ENCODE results near the gene KDM4D. TPM values are rescaled to one million over a fixed set of nuclear protein-coding genes. Genes with fewer than 3 reads are reported as not detected.

The KDM4D gene
- total RNA-seq, 1 experiment from 2014 or later = 2.4 TPM

DNA sequence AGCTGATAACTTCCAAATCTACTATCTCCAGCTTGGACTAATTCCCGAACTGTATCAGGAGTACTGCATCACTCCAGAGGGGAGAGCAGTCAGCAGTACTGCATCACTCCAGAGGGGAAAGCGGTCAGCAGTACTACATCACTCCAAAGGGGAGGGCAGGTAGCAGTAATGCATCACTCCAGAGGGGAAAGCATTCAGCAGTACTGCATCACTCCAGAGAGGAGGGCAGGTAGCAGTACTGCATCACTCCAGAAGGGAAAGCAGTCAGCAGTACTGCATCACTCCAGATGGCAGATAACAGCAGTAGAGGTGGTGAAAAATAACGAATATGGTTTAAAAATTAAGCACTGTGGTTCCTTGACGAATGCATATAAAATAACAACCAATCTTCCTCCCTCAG is 8.6 kb upstream of the KDM4D start:
- Mint-ChIP-seq H3K9me3 (no peaks in the 10 kb centered on the region), H3K4me3 (no peak overlapping the region), H3K4me1 (no peaks in the 10 kb centered on the region), H3K36me3 (peaks cover 66% of the 10 kb centered on the region), H3K27me3 (ENCODE audit: low read depth) (no peaks in the 10 kb centered on the region), H3K27ac (no peak overlapping the region)
- ATAC-seq (peak; percentile 71), DNase-seq (ENCODE audit: low spot score) (no peak)
- TF ChIP-seq TCF7 (CRISPR knock-in tag; IDR thresholded peaks at IDR 0.05; ENCODE audit: low read depth) = no peak
- no peak for TF ChIP-seq ZNF138 (CRISPR knock-in tag; conservative IDR thresholded peaks at IDR 0.05)
- TF ChIP-seq ATF2 (CRISPR knock-in tag; IDR thresholded peaks at IDR 0.05; ENCODE audit: borderline replicate concordance, low read depth) = no peak
- TF ChIP-seq ZNF416 (CRISPR knock-in tag; IDR thresholded peaks at IDR 0.05) = no peak
- TF ChIP-seq, protein P1, sequence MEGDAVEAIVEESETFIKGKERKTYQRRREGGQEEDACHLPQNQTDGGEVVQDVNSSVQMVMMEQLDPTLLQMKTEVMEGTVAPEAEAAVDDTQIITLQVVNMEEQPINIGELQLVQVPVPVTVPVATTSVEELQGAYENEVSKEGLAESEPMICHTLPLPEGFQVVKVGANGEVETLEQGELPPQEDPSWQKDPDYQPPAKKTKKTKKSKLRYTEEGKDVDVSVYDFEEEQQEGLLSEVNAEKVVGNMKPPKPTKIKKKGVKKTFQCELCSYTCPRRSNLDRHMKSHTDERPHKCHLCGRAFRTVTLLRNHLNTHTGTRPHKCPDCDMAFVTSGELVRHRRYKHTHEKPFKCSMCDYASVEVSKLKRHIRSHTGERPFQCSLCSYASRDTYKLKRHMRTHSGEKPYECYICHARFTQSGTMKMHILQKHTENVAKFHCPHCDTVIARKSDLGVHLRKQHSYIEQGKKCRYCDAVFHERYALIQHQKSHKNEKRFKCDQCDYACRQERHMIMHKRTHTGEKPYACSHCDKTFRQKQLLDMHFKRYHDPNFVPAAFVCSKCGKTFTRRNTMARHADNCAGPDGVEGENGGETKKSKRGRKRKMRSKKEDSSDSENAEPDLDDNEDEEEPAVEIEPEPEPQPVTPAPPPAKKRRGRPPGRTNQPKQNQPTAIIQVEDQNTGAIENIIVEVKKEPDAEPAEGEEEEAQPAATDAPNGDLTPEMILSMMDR (IDR thresholded peaks at IDR 0.05) = no peak
- no peak for TF ChIP-seq KAT7 (CRISPR knock-in tag; IDR thresholded peaks at IDR 0.05; ENCODE audit: borderline replicate concordance)
- TF ChIP-seq JUN (CRISPR knock-in tag; IDR thresholded peaks at IDR 0.05) = no peak
- TF ChIP-seq IRF2 (CRISPR knock-in tag; IDR thresholded peaks at IDR 0.05; ENCODE audit: borderline replicate concordance, low read depth) = no peak
- no peak for TF ChIP-seq NR1H2 (CRISPR knock-in tag; IDR thresholded peaks at IDR 0.05)
- TF ChIP-seq FOXP1 (CRISPR knock-in tag; IDR thresholded peaks at IDR 0.05; ENCODE audit: borderline replicate concordance) = no peak
- TF ChIP-seq TEAD1 (CRISPR knock-in tag; IDR thresholded peaks at IDR 0.05) = no peak
- TF ChIP-seq NR2C2 (CRISPR knock-in tag; IDR thresholded peaks at IDR 0.05) = no peak
- TF ChIP-seq E2F1 (CRISPR knock-in tag; IDR thresholded peaks at IDR 0.05) = no peak
- no peak for TF ChIP-seq NFE2L1 (CRISPR knock-in tag; IDR thresholded peaks at IDR 0.05)
- ChIA-PET CTCF (no interaction called here), POLR2A (no interaction called here)

DNA sequence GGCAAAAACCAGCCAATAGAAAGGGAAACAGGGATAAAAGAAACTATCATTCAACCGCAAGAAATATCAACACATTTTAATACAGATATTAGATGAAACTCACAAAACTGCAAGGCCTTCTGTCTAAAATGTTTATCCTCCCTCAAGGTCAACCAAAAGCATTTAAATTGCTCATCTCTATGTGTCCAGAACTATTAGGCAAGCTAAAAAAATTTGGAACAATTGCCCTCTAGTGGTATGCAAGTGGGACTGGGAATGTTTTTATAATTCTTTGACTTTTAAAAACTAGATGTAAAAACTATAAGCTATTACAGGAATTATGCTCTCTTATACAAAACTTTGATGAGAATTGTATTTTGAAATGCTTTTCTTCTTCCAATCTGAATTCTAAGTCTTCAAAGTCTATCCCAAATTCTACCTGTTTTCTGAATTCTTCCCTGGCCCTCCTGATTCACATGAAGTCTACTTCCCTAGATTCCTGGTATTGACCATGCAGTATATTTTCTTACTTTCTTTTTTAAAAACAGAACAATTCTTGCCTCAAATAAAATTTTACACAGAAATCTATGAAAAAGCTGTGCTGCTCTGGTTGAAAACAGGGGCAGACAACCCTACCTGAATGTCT is 5.1 kb upstream of the KDM4D start:
- TF ChIP-seq MYBL2 (CRISPR knock-in tag; IDR thresholded peaks at IDR 0.05) = no peak
- TF ChIP-seq, protein P1 (IDR thresholded peaks at IDR 0.05) = 0 out of 2 replicates have a peak, but pooled peaks have one; percentile 21
- DNase-seq (ENCODE audit: low spot score) = no peak
- Mint-ChIP-seq H3K27me3 (ENCODE audit: low read depth) (no peaks in the 10 kb centered on the region), H3K4me3 (no peak overlapping the region), H3K36me3 (peaks cover 71% of the 10 kb centered on the region), H3K9me3 (no peaks in the 10 kb centered on the region), H3K4me1 (peaks cover 4% of the 10 kb centered on the region), H3K27ac (no peak overlapping the region)
- CTCF ChIA-PET = interaction anchor here (0.6 to 1.5 kb wide), 6 partner anchors 23 to 1495 kb away, joined by 3 to 10 read pairs (median 4); no protein-coding TSS in a partner anchor
- POLR2A ChIA-PET = no interaction called here
- ATAC-seq = no peak

DNA sequence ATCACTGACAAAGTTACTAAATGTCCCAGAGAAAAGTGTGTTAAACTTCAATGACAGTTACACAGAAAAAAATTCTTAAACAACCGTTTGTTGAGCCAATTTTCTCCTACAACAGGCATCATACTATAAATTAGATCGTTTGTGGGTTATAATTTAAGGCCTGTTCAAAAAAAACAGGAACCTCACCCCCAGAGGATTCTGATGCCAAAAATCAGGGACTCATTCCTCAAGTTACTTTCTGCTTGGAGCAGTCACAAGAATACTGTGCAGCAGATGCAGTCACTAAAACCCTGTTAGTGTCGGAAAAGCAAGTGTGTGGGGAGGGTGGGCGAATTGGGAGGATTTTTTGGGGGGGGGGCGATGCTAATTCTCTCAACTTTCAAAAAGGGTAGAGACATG is 810 bp upstream of the KDM4D start:
- Mint-ChIP-seq H3K4me1 (peaks cover 10% of the 10 kb centered on the region), H3K4me3 (peak overlapping the region; percentile 99), H3K27me3 (ENCODE audit: low read depth) (no peaks in the 10 kb centered on the region), H3K9me3 (no peaks in the 10 kb centered on the region), H3K36me3 (peaks cover 37% of the 10 kb centered on the region), H3K27ac (no peak overlapping the region)
- POLR2A ChIA-PET = interaction anchor here (1.5 to 2.1 kb wide), 2 partner anchors 15 to 95 kb away, joined by 6 to 10 read pairs; partner anchors contain the start of gene SRSF8
- no peak for ATAC-seq
- no peak for TF ChIP-seq NR3C1 (CRISPR knock-in tag; conservative IDR thresholded peaks at IDR 0.05; ENCODE audit: low read depth)
- TF ChIP-seq, protein P2, sequence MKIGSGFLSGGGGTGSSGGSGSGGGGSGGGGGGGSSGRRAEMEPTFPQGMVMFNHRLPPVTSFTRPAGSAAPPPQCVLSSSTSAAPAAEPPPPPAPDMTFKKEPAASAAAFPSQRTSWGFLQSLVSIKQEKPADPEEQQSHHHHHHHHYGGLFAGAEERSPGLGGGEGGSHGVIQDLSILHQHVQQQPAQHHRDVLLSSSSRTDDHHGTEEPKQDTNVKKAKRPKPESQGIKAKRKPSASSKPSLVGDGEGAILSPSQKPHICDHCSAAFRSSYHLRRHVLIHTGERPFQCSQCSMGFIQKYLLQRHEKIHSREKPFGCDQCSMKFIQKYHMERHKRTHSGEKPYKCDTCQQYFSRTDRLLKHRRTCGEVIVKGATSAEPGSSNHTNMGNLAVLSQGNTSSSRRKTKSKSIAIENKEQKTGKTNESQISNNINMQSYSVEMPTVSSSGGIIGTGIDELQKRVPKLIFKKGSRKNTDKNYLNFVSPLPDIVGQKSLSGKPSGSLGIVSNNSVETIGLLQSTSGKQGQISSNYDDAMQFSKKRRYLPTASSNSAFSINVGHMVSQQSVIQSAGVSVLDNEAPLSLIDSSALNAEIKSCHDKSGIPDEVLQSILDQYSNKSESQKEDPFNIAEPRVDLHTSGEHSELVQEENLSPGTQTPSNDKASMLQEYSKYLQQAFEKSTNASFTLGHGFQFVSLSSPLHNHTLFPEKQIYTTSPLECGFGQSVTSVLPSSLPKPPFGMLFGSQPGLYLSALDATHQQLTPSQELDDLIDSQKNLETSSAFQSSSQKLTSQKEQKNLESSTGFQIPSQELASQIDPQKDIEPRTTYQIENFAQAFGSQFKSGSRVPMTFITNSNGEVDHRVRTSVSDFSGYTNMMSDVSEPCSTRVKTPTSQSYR (CRISPR knock-in tag; IDR thresholded peaks at IDR 0.05) = no peak
- no peak for TF ChIP-seq NFYB (CRISPR knock-in tag; conservative IDR thresholded peaks at IDR 0.05; ENCODE audit: low read depth)
- TF ChIP-seq ZNF138 (CRISPR knock-in tag; conservative IDR thresholded peaks at IDR 0.05) = no peak
- no peak for TF ChIP-seq ZNF671 (CRISPR knock-in tag; IDR thresholded peaks at IDR 0.05)
- TF ChIP-seq, protein P3, sequence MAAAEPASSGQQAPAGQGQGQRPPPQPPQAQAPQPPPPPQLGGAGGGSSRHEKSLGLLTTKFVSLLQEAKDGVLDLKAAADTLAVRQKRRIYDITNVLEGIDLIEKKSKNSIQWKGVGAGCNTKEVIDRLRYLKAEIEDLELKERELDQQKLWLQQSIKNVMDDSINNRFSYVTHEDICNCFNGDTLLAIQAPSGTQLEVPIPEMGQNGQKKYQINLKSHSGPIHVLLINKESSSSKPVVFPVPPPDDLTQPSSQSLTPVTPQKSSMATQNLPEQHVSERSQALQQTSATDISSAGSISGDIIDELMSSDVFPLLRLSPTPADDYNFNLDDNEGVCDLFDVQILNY (CRISPR knock-in tag; IDR thresholded peaks at IDR 0.05) = no peak
- CTCF ChIA-PET = interaction anchor here (1.1 to 1.2 kb wide), 2 partner anchors 178 to 350 kb away, joined by 4 to 8 read pairs; no protein-coding TSS in a partner anchor
- no peak for DNase-seq (ENCODE audit: low spot score)
